GM21723 (cell line): ENCODE measurements around the gene EFNB1.
A peak's percentile ranks its signal among the peaks of the same experiment; 100 is the strongest.
"Not testable (repeated sequence)": the region's sequence is repeated elsewhere in the genome, so short reads cannot be mapped to it uniquely, and the experiment has no call there.

Experiments
- ATAC-seq: cut with Tn5 transposase; IDR thresholded peaks from one replicate; pipeline ENCODE4 v1.9.1; 2021; ENCODE audit warnings: mild to moderate bottlenecking, moderate library complexity; ENCODE audit not compliant: unreplicated experiment

The EFNB1 gene

GRCh38 chrX:68828740-68829581, at the start of gene EFNB1:
Gene EFNB1 (plus strand): TSS chrX:68829021. CDS start chrX:68829777, 756 bp downstream.
- ATAC-seq, result peak; percentile 90

- not testable (repeated sequence) for ATAC-seq
Measured at GRCh38 chrX:68781295-68781694, 47.5 kb upstream of the EFNB1 start.

- no peak for ATAC-seq
Measured at GRCh38 chrX:68784816-68785215, 44.0 kb upstream of the EFNB1 start.

DNA sequence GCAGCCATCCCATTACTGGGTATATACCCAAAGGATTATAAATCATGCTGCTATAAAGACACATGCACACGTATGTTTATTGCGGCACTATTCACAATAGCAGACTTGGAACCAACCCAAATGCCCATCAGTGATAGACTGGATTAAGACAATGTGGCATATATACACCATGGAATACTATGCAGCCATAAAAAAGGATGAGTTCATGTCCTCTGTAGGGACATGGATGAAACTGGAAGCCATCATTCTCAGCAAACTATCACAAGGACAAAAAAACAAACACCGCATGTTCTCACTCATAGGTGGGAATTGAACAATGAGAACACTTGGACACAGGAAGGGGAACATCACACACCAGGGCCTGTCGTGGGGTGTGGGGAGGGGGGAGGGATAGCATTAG, 42.2 kb upstream of the EFNB1 start:
- not testable (repeated sequence) for ATAC-seq

DNA sequence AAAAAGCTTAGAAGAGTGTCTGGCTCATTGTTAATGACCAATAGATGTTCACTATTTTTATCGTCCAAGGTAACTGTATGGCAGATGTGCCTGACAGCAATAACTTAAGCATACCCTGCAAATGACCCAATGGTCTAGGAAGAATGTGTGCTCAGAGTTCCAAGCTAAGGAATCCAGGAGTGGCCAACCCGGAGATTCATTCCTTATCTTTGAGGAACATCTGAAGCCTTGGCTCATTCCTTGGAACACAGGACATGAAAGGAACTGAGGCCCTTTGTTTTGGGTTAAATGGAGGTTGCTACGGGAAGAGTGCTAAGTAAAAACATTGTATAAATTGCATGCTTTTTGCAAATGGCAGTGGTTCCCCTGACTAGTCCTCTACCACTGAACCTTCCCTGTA, 38.9 kb upstream of the EFNB1 start:
- ATAC-seq, result no peak

DNA sequence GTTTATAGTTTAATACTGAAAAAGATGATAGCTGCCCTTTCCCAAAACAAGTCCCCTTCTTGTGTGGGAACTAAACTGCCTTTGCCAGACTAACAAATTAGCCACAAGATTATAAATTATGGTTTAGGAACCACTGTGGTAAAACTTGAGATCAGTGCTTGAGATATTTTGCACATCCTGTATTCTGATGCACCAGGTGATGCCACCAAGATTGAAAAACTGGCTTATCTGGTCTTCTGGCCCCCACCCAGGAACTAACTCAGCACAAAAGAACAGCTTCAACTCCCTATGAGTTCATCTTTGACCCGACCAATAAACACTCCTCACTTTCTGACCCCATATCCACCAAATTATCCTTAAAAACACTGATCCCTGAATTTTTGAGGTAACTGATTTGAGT, 36.7 kb upstream of the EFNB1 start:
- ATAC-seq, result no peak

DNA sequence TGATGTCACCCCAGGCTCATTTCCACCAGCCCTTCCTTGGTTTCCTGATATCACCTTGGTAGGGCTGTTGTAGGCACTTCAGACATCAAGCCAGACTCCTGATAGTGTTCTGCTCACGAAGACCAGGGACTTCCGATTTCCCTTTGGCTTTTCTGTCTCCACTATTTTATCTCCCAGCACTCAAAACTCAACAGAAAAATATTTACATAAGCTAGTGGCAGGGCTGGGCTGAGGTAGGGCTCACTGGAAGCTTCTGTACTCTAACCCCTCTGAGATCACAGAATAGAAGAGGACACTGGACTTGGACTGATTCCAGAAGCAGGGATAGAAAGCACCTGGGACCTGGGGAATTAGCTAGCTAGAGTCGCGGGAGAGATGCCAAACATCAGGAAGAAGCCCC, 34.4 kb upstream of the EFNB1 start:
- no peak for ATAC-seq

GRCh38 chrX:68795741-68796140, 33.1 kb upstream of the EFNB1 start:
- no peak for ATAC-seq

DNA sequence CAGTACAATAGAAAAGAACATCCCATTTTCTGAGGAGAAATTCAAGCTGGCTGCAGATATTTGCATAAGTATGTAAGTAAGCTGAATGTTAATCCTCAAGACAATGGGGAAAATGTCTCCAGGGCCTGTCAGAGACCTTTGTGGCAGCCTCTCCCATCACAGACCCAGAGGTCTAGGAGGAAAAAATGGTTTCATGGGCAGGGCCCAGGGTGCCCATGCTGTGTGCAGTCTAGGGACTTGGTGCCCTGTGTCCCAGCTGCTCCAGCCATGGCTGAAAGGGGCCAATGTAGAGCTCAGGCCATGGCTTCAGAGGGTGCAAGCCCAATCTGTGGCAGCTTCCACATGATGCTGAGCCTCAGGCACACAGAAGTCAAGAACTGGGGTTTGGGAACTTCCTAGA, 30.4 kb upstream of the EFNB1 start:
- ATAC-seq, result not testable (repeated sequence)

GRCh38 chrX:68801737-68802290, 27.0 kb upstream of the EFNB1 start:
- no peak for ATAC-seq

GRCh38 chrX:68807818-68808217, 21.0 kb upstream of the EFNB1 start:
- ATAC-seq, result no peak

DNA sequence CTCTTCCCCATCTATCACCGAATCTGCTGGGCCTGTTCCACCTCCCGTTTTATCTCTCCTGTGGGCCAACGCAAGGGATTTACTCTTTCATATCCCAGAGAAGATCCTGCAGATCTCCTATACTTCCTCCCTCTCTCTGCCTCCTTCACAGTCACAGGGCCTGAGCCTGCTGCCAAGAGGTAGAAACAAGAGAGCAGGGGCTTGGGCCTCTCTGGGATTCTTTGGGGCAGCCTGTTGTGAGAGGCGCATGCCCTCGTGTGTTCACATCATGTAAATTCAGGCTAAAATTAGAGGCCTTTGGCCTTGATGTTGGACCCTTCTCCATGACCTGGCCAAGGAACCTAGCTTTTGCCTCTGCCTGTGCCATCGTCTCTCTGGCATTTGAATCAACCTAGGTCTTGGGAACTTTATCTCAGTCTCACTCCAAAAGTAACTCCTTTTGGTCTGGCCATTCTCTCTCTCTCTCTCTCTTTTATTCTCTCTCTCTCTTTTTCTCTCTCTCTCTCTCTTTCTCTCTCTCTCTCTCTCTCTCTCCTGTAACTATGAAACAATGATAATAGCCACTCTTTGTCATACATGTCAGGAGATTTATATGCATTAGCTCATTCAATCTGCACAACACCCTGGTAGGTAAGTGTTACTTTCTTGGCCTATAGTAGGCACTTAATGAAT, 20.0 kb upstream of the EFNB1 start:
- no peak for ATAC-seq

DNA sequence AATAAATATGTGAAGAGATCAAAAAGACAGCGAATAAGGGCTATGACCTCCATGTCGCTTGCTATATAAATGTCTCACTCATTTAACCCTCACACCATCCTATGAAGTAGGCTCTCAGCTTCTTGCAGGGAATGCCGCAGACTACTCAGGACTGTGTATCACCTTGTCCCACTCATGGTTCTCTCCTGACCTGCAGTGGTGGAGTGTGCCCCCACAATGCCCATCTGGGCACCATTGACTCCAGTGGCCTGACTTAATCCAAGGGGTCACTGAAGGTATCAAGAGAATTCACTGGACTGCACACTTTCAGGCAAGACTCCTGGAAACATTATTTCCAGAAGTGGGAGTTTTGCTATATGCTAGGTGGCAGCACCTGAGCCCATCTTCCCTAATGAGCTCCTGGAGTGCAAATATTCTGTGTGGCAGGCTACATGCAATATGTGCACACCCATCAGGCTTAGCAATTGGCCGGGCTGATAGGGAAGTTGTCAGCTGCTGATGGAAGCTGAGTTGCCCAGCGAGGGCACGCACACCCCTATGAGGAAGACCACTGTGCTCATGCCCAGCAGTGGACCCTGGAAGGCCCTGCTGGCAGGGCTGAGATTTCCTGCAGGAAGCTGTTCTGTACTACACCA, 8.2 kb upstream of the EFNB1 start:
- ATAC-seq, result no peak

GRCh38 chrX:68821616-68822015, 7.2 kb upstream of the EFNB1 start:
- no peak for ATAC-seq

- no peak for ATAC-seq
Measured at GRCh38 chrX:68822641-68823410, 6.0 kb upstream of the EFNB1 start.

- ATAC-seq, result no peak
Measured at GRCh38 chrX:68823413-68824151, 5.2 kb upstream of the EFNB1 start.

- ATAC-seq, result no peak
Measured at GRCh38 chrX:68824152-68824433, 4.7 kb upstream of the EFNB1 start.

DNA sequence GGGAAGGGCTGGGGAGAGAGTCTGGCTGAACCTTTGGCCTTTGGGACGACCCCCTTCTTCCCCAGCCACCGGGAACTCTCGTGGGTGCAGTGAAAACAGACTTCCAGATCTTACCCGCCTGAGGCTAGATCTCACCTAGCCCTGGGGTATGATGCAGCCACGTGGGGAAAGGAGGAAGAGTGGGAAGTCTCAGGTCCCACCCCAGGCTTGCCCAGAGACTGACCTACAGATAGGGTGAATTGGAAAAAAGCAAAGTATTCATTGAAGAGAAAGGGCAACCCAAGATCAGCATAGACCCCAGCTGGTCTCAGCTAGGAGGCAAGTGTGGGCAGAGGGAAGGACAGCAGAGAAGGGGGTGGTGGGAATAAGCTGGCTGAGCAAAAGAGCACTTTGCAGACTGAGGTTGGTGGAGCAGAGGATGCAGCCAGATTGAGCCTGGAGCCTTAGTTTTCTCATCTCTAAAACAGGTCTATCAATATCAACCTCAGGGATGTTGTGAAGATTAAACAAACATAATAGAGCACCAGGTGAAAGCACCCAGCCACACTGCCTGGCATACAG, 4.2 kb upstream of the EFNB1 start:
- no peak for ATAC-seq

GRCh38 chrX:68826113-68826980, 2.5 kb upstream of the EFNB1 start:
- no peak for ATAC-seq
